Inferior parietal cortex (tissue), 1 donor: Measurements from ENCODE around the gene RPN2.
"Not testable (repeated sequence)": the region's sequence is repeated elsewhere in the genome, so short reads cannot be mapped to it uniquely, and the experiment has no call there.

ENCODE experiments used
- DNase-seq: peaks from one replicate; pipeline ENCODE4 v3.0.0-alpha.2; 2016; ENCODE audit errors: extremely low spot score

RPN2 gene

GRCh38 chr20:37178839-37179682, at the start of gene RPN2, which contains the start of gene MROH8:
Gene RPN2 (plus strand): TSS chr20:37179330. CDS start chr20:37179357, 27 bp downstream.
Gene MROH8 (minus strand): TSS chr20:37179548.
- peak; percentile 97 for DNase-seq

GRCh38 chr20:37131486-37131885, 47.6 kb upstream of the RPN2 start:
- DNase-seq: no peak

- no peak for DNase-seq
Observed at GRCh38 chr20:37133952-37134351, 45.2 kb upstream of the RPN2 start.

- DNase-seq: no peak
Observed at GRCh38 chr20:37137547-37137946, 41.6 kb upstream of the RPN2 start.

GRCh38 chr20:37142708-37143107, 36.4 kb upstream of the RPN2 start:
- no peak for DNase-seq

GRCh38 chr20:37144856-37145404, 34.2 kb upstream of the RPN2 start:
- no peak for DNase-seq

GRCh38 chr20:37147250-37147649, 31.9 kb upstream of the RPN2 start:
- DNase-seq: no peak

GRCh38 chr20:37150864-37151263, 28.3 kb upstream of the RPN2 start:
- DNase-seq: not testable (repeated sequence)

- no peak for DNase-seq
Observed at GRCh38 chr20:37151529-37151928, 27.6 kb upstream of the RPN2 start.

GRCh38 chr20:37152284-37152683, 26.8 kb upstream of the RPN2 start:
- DNase-seq: no peak

GRCh38 chr20:37154684-37155298, 24.3 kb upstream of the RPN2 start:
- DNase-seq: no peak

- DNase-seq: no peak
Observed at GRCh38 chr20:37155987-37156386, 23.1 kb upstream of the RPN2 start.

- no peak for DNase-seq
Observed at GRCh38 chr20:37158248-37158647, 20.9 kb upstream of the RPN2 start.

GRCh38 chr20:37160683-37161082, 18.4 kb upstream of the RPN2 start:
- no peak for DNase-seq

- no peak for DNase-seq
Observed at GRCh38 chr20:37161830-37162549, 17.1 kb upstream of the RPN2 start.

GRCh38 chr20:37162646-37163045, 16.5 kb upstream of the RPN2 start:
- no peak for DNase-seq

- no peak for DNase-seq
Observed at GRCh38 chr20:37163832-37164554, 15.1 kb upstream of the RPN2 start.

GRCh38 chr20:37165031-37165430, 14.1 kb upstream of the RPN2 start:
- no peak for DNase-seq

- DNase-seq: no peak
Observed at GRCh38 chr20:37166867-37167266, 12.3 kb upstream of the RPN2 start.

GRCh38 chr20:37172836-37173235, 6.3 kb upstream of the RPN2 start:
- DNase-seq: no peak

GRCh38 chr20:37179683-37180524, 774 bp downstream of the RPN2 start:
- no peak for DNase-seq
